Measurements from ENCODE around the gene UNC93B1. TPM values are rescaled to one million over a fixed set of nuclear protein-coding genes. Genes with fewer than 3 reads are reported as not detected.
"Not testable (repeated sequence)": the region's sequence is repeated elsewhere in the genome, so short reads cannot be mapped to it uniquely, and the experiment has no call there.

UNC93B1 gene
- total RNA-seq, 1 donor from 2014 or later = 4.3 TPM

GRCh38 chr11:67963879-67964278 lies 40.0 kb downstream of the UNC93B1 start:
- H3K9me3 Mint-ChIP-seq; H3K36me3 Mint-ChIP-seq (ENCODE audit: low read depth); H3K4me3 Mint-ChIP-seq; H3K27ac Mint-ChIP-seq (ENCODE audit: unreplicated experiment); DNase-seq (ENCODE audit: low read depth, low spot score); H3K4me1 Mint-ChIP-seq: not testable (repeated sequence)
- H3K27me3 Mint-ChIP-seq (ENCODE audit: low read depth) = peaks cover 12% of the 10 kb centered on the region

GRCh38 chr11:67963217-67963616 lies 40.7 kb downstream of the UNC93B1 start:
- DNase-seq (ENCODE audit: low read depth, low spot score) = not testable (repeated sequence)

GRCh38 chr11:67956236-67956635 lies 47.7 kb downstream of the UNC93B1 start:
- DNase-seq (ENCODE audit: low read depth, low spot score); H3K36me3 Mint-ChIP-seq (ENCODE audit: low read depth); H3K4me3 Mint-ChIP-seq; H3K4me1 Mint-ChIP-seq; H3K27ac Mint-ChIP-seq (ENCODE audit: unreplicated experiment); H3K9me3 Mint-ChIP-seq: not testable (repeated sequence)
- H3K27me3 Mint-ChIP-seq (ENCODE audit: low read depth) = peaks cover 64% of the 10 kb centered on the region

More at GRCh38 chr11:67963217-67963616, 40.7 kb downstream of the UNC93B1 start:
- H3K9me3 Mint-ChIP-seq; H3K4me3 Mint-ChIP-seq; H3K27ac Mint-ChIP-seq (ENCODE audit: unreplicated experiment); H3K4me1 Mint-ChIP-seq; H3K36me3 Mint-ChIP-seq (ENCODE audit: low read depth): not testable (repeated sequence)
- peaks cover 18% of the 10 kb centered on the region for H3K27me3 Mint-ChIP-seq (ENCODE audit: low read depth)

- not testable (repeated sequence) for H3K9me3 Mint-ChIP-seq; H3K27ac Mint-ChIP-seq (ENCODE audit: unreplicated experiment); H3K36me3 Mint-ChIP-seq (ENCODE audit: low read depth); H3K4me1 Mint-ChIP-seq
- peak; percentile 87 for DNase-seq (ENCODE audit: low read depth, low spot score)
- Mint-ChIP-seq H3K4me3 (peak overlapping the region; percentile 77), H3K27me3 (ENCODE audit: low read depth) (peaks cover 63% of the 10 kb centered on the region)
- TF ChIP-seq CTCF (conservative IDR thresholded peaks at IDR 0.05) = peak; percentile 79
These were observed 48.4 kb downstream of the UNC93B1 start for GRCh38 chr11:67955461-67956007.

GRCh38 chr11:67954971-67955370 lies 48.9 kb downstream of the UNC93B1 start:
- peaks cover 60% of the 10 kb centered on the region for H3K27me3 Mint-ChIP-seq (ENCODE audit: low read depth)
- H3K4me1 Mint-ChIP-seq; H3K36me3 Mint-ChIP-seq (ENCODE audit: low read depth); H3K4me3 Mint-ChIP-seq; H3K27ac Mint-ChIP-seq (ENCODE audit: unreplicated experiment); DNase-seq (ENCODE audit: low read depth, low spot score); H3K9me3 Mint-ChIP-seq: not testable (repeated sequence)

GRCh38 chr11:67954251-67954650 lies 49.6 kb downstream of the UNC93B1 start:
- Mint-ChIP-seq H3K4me3 (peak overlapping the region; percentile 41), H3K27me3 (ENCODE audit: low read depth) (peaks cover 60% of the 10 kb centered on the region)
- not testable (repeated sequence) for H3K27ac Mint-ChIP-seq (ENCODE audit: unreplicated experiment); DNase-seq (ENCODE audit: low read depth, low spot score); H3K4me1 Mint-ChIP-seq; H3K9me3 Mint-ChIP-seq; H3K36me3 Mint-ChIP-seq (ENCODE audit: low read depth)

GRCh38 chr11:67950705-67951104 lies 53.2 kb downstream of the UNC93B1 start:
- H3K27ac Mint-ChIP-seq (ENCODE audit: unreplicated experiment); H3K9me3 Mint-ChIP-seq; H3K4me1 Mint-ChIP-seq; DNase-seq (ENCODE audit: low read depth, low spot score); H3K4me3 Mint-ChIP-seq; H3K36me3 Mint-ChIP-seq (ENCODE audit: low read depth): not testable (repeated sequence)
- peaks cover 37% of the 10 kb centered on the region for H3K27me3 Mint-ChIP-seq (ENCODE audit: low read depth)

GRCh38 chr11:67947785-67948184 lies 56.1 kb downstream of the UNC93B1 start:
- not testable (repeated sequence) for H3K9me3 Mint-ChIP-seq; H3K27ac Mint-ChIP-seq (ENCODE audit: unreplicated experiment); H3K36me3 Mint-ChIP-seq (ENCODE audit: low read depth); H3K4me3 Mint-ChIP-seq; DNase-seq (ENCODE audit: low read depth, low spot score); H3K4me1 Mint-ChIP-seq
- peaks cover 13% of the 10 kb centered on the region for H3K27me3 Mint-ChIP-seq (ENCODE audit: low read depth)

GRCh38 chr11:67946403-67946802 lies 57.5 kb downstream of the UNC93B1 start:
- H3K27ac Mint-ChIP-seq (ENCODE audit: unreplicated experiment); H3K4me3 Mint-ChIP-seq; H3K4me1 Mint-ChIP-seq: not testable (repeated sequence)

GRCh38 chr11:67943406-67943805 lies 60.5 kb downstream of the UNC93B1 start:
- not testable (repeated sequence) for H3K9me3 Mint-ChIP-seq; H3K4me1 Mint-ChIP-seq; H3K36me3 Mint-ChIP-seq (ENCODE audit: low read depth); H3K4me3 Mint-ChIP-seq; H3K27me3 Mint-ChIP-seq (ENCODE audit: low read depth); H3K27ac Mint-ChIP-seq (ENCODE audit: unreplicated experiment); DNase-seq (ENCODE audit: low read depth, low spot score)

More at GRCh38 chr11:67946403-67946802, 57.5 kb downstream of the UNC93B1 start:
- not testable (repeated sequence) for H3K9me3 Mint-ChIP-seq; DNase-seq (ENCODE audit: low read depth, low spot score); H3K27me3 Mint-ChIP-seq (ENCODE audit: low read depth); H3K36me3 Mint-ChIP-seq (ENCODE audit: low read depth)

Small RNAs within 50 kb of the gene (microRNA-seq; reads per million reads assigned to microRNA genes)
- not detected for gene MIR4691
- not detected for gene MIR6753
- gene MIR7113 = 7.1 reads per million, percentile 8 among the genes with 10 or more reads in this experiment

Other genes with a start within 250 kb of the UNC93B1 start
- 0.23 and 0.35 TPM in 2 replicates for gene ALDH3B1, start 6.2 kb upstream of the UNC93B1 start, total RNA-seq
- gene NDUFS8, start 26.6 kb upstream of the UNC93B1 start, total RNA-seq = 150 and 155 TPM in 2 replicates
- gene TCIRG1, start 34.9 kb upstream of the UNC93B1 start, total RNA-seq = 8.1 and 10.2 TPM in 2 replicates
- 44.2 and 46.4 TPM in 2 replicates for gene CHKA, start 117.3 kb upstream of the UNC93B1 start, total RNA-seq
- gene KMT5B, start 209.2 kb upstream of the UNC93B1 start, total RNA-seq = 42.7 and 43.7 TPM in 2 replicates